HG02973 (cell line): ENCODE results near the gene PIBF1.
"Not testable (repeated sequence)": the region's sequence is repeated elsewhere in the genome, so short reads cannot be mapped to it uniquely, and the experiment has no call there.

Source experiments
- ATAC-seq: cut with Tn5 transposase; IDR thresholded peaks from one replicate; pipeline ENCODE4 v1.9.1; 2021; ENCODE audit warnings: moderate library complexity; ENCODE audit not compliant: unreplicated experiment

Gene PIBF1

GRCh38 chr13:72901546-72901945, 119.6 kb downstream of the PIBF1 start:
- ATAC-seq = not testable (repeated sequence)

- no peak for ATAC-seq
These were observed 126.5 kb downstream of the PIBF1 start for GRCh38 chr13:72908416-72908815.

- ATAC-seq = no peak
These were observed 130.0 kb downstream of the PIBF1 start for GRCh38 chr13:72911981-72912380.

GRCh38 chr13:72920097-72920496, 138.2 kb downstream of the PIBF1 start:
- ATAC-seq = no peak

GRCh38 chr13:72931311-72931710, 149.4 kb downstream of the PIBF1 start:
- no peak for ATAC-seq

GRCh38 chr13:72932250-72932649, 150.3 kb downstream of the PIBF1 start:
- ATAC-seq = no peak

- not testable (repeated sequence) for ATAC-seq
These were observed 164.3 kb downstream of the PIBF1 start for GRCh38 chr13:72946267-72946666.

- no peak for ATAC-seq
These were observed 170.7 kb downstream of the PIBF1 start for GRCh38 chr13:72952529-72953141.

GRCh38 chr13:72953391-72953965, 171.5 kb downstream of the PIBF1 start:
- no peak for ATAC-seq

GRCh38 chr13:72959643-72960042, 177.7 kb downstream of the PIBF1 start:
- no peak for ATAC-seq

- no peak for ATAC-seq
These were observed 178.2 kb downstream of the PIBF1 start for GRCh38 chr13:72960114-72960513.

GRCh38 chr13:72960541-72960940, 178.6 kb downstream of the PIBF1 start:
- ATAC-seq = no peak

- ATAC-seq = peak; percentile 78
These were observed 181.8 kb downstream of the PIBF1 start for GRCh38 chr13:72963762-72964161.

GRCh38 chr13:72970301-72970880, 188.5 kb downstream of the PIBF1 start:
- no peak for ATAC-seq

- ATAC-seq = no peak
These were observed 189.0 kb downstream of the PIBF1 start for GRCh38 chr13:72970956-72971355.

GRCh38 chr13:72973234-72973633, 191.3 kb downstream of the PIBF1 start:
- no peak for ATAC-seq

GRCh38 chr13:72983085-72983768, 201.3 kb downstream of the PIBF1 start:
- ATAC-seq = no peak

GRCh38 chr13:72985610-72986009, 203.7 kb downstream of the PIBF1 start:
- no peak for ATAC-seq

- ATAC-seq = no peak
These were observed 204.3 kb downstream of the PIBF1 start for GRCh38 chr13:72986197-72986596.

- no peak for ATAC-seq
These were observed 209.0 kb downstream of the PIBF1 start for GRCh38 chr13:72990953-72991352.

- ATAC-seq = no peak
These were observed 216.1 kb downstream of the PIBF1 start for GRCh38 chr13:72998012-72998411.
